Measurements from ENCODE around the gene VAMP5. TPM values are rescaled to one million over a fixed set of nuclear protein-coding genes. Genes with fewer than 3 reads are reported as not detected.

The VAMP5 gene
- total and polyA plus RNA-seq, 9 of the 15 experiments (the other 6 are each of a cell fraction or from before 2014, with no cell fraction given) = 0.54 to 1.9 (median 1.5) TPM; not detected in 2

- TF ChIP-seq ZNF280A (IDR thresholded peaks at IDR 0.05; ENCODE audit: low read depth, partially characterized antibody) = no peak
- no peak for TF ChIP-seq ZNF780A (CRISPR knock-in tag; IDR thresholded peaks at IDR 0.05)
- TF ChIP-seq ZNF592 (IDR thresholded peaks at IDR 0.05) = peak; percentile 71
- TF ChIP-seq POLR2AphosphoS5 (IDR thresholded peaks at IDR 0.05; ENCODE audit: control insufficient read depth, insufficient read depth, low read depth, low read length) = 0 out of 2 replicates have a peak, but pooled peaks have one; percentile 32
- TF ChIP-seq ZEB2 (IDR thresholded peaks at IDR 0.05) = no peak
- TF ChIP-seq SMAD4 (CRISPR knock-in tag; conservative IDR thresholded peaks at IDR 0.05) = peak; percentile 89
- TF ChIP-seq NELFE (IDR thresholded peaks at IDR 0.05; ENCODE audit: insufficient read depth, insufficient read length) = no peak
- TF ChIP-seq RBM25 (IDR thresholded peaks at IDR 0.05; ENCODE audit: low read depth, low read length, severe bottlenecking) = peak; percentile 83
- no peak for TF ChIP-seq ZNF184 (CRISPR knock-in tag; IDR thresholded peaks at IDR 0.05)
- no peak for TF ChIP-seq THAP12 (CRISPR knock-in tag; IDR thresholded peaks at IDR 0.05)
- no peak for TF ChIP-seq SREBF2 (CRISPR knock-in tag; IDR thresholded peaks at IDR 0.05)
- no peak for TF ChIP-seq IRF9 (tag; IDR thresholded peaks at IDR 0.05)
- 0 out of 2 replicates have a peak, but pooled peaks have one; percentile 25 for TF ChIP-seq E2F4 (CRISPR knock-in tag; IDR thresholded peaks at IDR 0.05; ENCODE audit: low read depth)
- TF ChIP-seq BRF1 (IDR thresholded peaks at IDR 0.05; ENCODE audit: borderline replicate concordance, extremely low read depth, insufficient read length) = no peak
- TF ChIP-seq ZSCAN29 (IDR thresholded peaks at IDR 0.05) = no peak
Observed at GRCh38 chr2:85602476-85603234, 18.4 kb downstream of the VAMP5 start, which contains the start of gene TMEM150A (continued).

Data from K562 (cell line).